GM23338 (cell line): ENCODE results near the gene NCOA1. TPM values are rescaled to one million over a fixed set of nuclear protein-coding genes. Genes with fewer than 3 reads are reported as not detected.

Source experiments
- ATAC-seq: fragments of 200-7000 bp; cut with Tn5 transposase; 3 replicates; pipeline ENCODE4 v1.9.1; 2020
- DNase-seq: peaks from one replicate; pipeline ENCODE4 v3.0.0-alpha.2; 2015; ENCODE audit warnings: low spot score
- H2AFZ ChIP-seq: fragments of 200-600 bp; sonication (generic); 2 replicates; pipeline ENCODE4 v1.8.0; 2016; ENCODE audit warnings: antibody characterized with exemption, mild to moderate bottlenecking, moderate library complexity
- H3F3A ChIP-seq: fragments of 200-600 bp; sonication (generic); replicated peaks from 2 replicates; pipeline ENCODE4 v1.8.0; 2017; ENCODE audit warnings: antibody characterized with exemption, mixed run types, low read depth
- H3K27ac ChIP-seq: fragments of 200-600 bp; sonication (generic); 2 replicates; pipeline ENCODE4 v1.6.1; 2016; ENCODE audit warnings: low read depth
- H3K27me3 ChIP-seq: fragments of 200-600 bp; sonication (generic); 2 replicates; pipeline ENCODE4 v1.8.0; 2016; ENCODE audit warnings: mild to moderate bottlenecking, mixed run types, moderate library complexity; ENCODE audit not compliant: insufficient read depth
- H3K36me3 ChIP-seq: fragments of 200-600 bp; sonication (generic); 2 replicates; pipeline ENCODE4 v1.8.0; 2016; ENCODE audit warnings: mild to moderate bottlenecking; ENCODE audit not compliant: insufficient read depth
- H3K4me1 ChIP-seq: fragments of 200-600 bp; sonication (generic); 2 replicates; pipeline ENCODE4 v1.8.0; 2016; ENCODE audit warnings: mild to moderate bottlenecking, moderate library complexity; ENCODE audit not compliant: insufficient read depth
- H3K4me2 ChIP-seq: fragments of 200-600 bp; sonication (generic); 2 replicates; pipeline ENCODE4 v1.7.1; 2017; ENCODE audit warnings: mixed run types
- H3K4me3 ChIP-seq: fragments of 200-600 bp; sonication (generic); 2 replicates; pipeline ENCODE4 v1.6.1; 2016; ENCODE audit warnings: mixed run types
- H3K79me2 ChIP-seq: fragments of 200-600 bp; sonication (generic); replicated peaks from 2 replicates; pipeline ENCODE4 v1.8.0; 2017; ENCODE audit warnings: mild to moderate bottlenecking; ENCODE audit not compliant: insufficient read depth
- H3K9me2 ChIP-seq: fragments of 200-600 bp; sonication (generic); 2 replicates; pipeline ENCODE4 v1.8.0; 2017; ENCODE audit not compliant: insufficient read depth
- H4K20me1 ChIP-seq: fragments of 200-600 bp; sonication (generic); replicated peaks from 2 replicates; pipeline ENCODE4 v1.8.0; 2017; ENCODE audit warnings: mild to moderate bottlenecking; ENCODE audit not compliant: insufficient read depth
- H3K27ac Mint-ChIP-seq: 2 replicates; pipeline ENCODE4 v1.8.0; 2020; ENCODE audit warnings: inconsistent platforms, mild to moderate bottlenecking, moderate library complexity, mixed read lengths
- H3K27me3 Mint-ChIP-seq: 3 replicates; pipeline ENCODE4 v1.8.0; 2022; ENCODE audit warnings: low read depth, mild to moderate bottlenecking, moderate library complexity, mixed read lengths, inconsistent platforms; ENCODE audit not compliant: insufficient read depth, poor library complexity
- H3K36me3 Mint-ChIP-seq: 3 replicates; pipeline ENCODE4 v1.8.0; 2021; ENCODE audit warnings: low read depth, mild to moderate bottlenecking, inconsistent platforms, moderate library complexity, mixed read lengths
- H3K4me1 Mint-ChIP-seq: 3 replicates; pipeline ENCODE4 v1.8.0; 2020; ENCODE audit warnings: mild to moderate bottlenecking, inconsistent platforms, mixed read lengths
- H3K4me3 Mint-ChIP-seq: 3 replicates; pipeline ENCODE4 v1.8.0; 2021; ENCODE audit warnings: moderate library complexity, mild to moderate bottlenecking, inconsistent platforms, mixed read lengths
- H3K9me3 Mint-ChIP-seq: 3 replicates; pipeline ENCODE4 v1.8.0; 2020; ENCODE audit warnings: moderate library complexity, mild to moderate bottlenecking, inconsistent platforms, mixed read lengths
- CREB1 ChIP-seq: fragments of 250-450 bp; sonication (Bioruptor Pico); IDR thresholded peaks from 2 replicates; pipeline ENCODE4 v1.5.0; 2020; ENCODE audit warnings: low read depth, mild to moderate bottlenecking, moderate library complexity
- EZH2 ChIP-seq: fragments of 200-600 bp; sonication (generic); IDR thresholded peaks from one replicate; pipeline ENCODE4 v1.8.0; 2017; ENCODE audit warnings: antibody characterized with exemption, mild to moderate bottlenecking, low read depth; ENCODE audit not compliant: unreplicated experiment
- EZH2phosphoT487 ChIP-seq: fragments of 200-600 bp; sonication (generic); IDR thresholded peaks from one replicate; pipeline ENCODE4 v1.8.1; 2018; ENCODE audit warnings: antibody characterized with exemption; ENCODE audit not compliant: unreplicated experiment
- JUNB ChIP-seq: IDR thresholded peaks from one replicate; pipeline ENCODE4 v1.6.1; 2016; ENCODE audit warnings: antibody characterized with exemption; ENCODE audit not compliant: unreplicated experiment
- NANOG ChIP-seq: IDR thresholded peaks from 2 replicates; pipeline ENCODE4 v1.6.1; 2016; ENCODE audit warnings: antibody characterized with exemption, borderline replicate concordance
- POLR2AphosphoS5 ChIP-seq: IDR thresholded peaks from 2 replicates; pipeline ENCODE4 v1.6.1; 2016; ENCODE audit warnings: antibody characterized with exemption, low read depth
- STAT1 ChIP-seq: IDR thresholded peaks from one replicate; pipeline ENCODE4 v1.6.1; 2016; ENCODE audit warnings: antibody characterized with exemption; ENCODE audit not compliant: unreplicated experiment
- ZNF114 ChIP-seq: fragments of 250-450 bp; sonication (Bioruptor Pico); IDR thresholded peaks from 2 replicates; pipeline ENCODE4 v1.5.0; 2020; ENCODE audit warnings: mild to moderate bottlenecking, moderate library complexity
- ZNF462 ChIP-seq: fragments of 250-450 bp; sonication (Bioruptor Pico); IDR thresholded peaks from 2 replicates; pipeline ENCODE4 v1.5.0; 2020; ENCODE audit warnings: mild to moderate bottlenecking, moderate library complexity
- polyA plus RNA-seq: library from polyadenylated mRNA; unstranded; fragments of >200 nt; fragmentation: Nextera tagmentation; extraction: Ambion mirVana; gene quantifications from 2 replicates; pipeline ENCODE4 v1.2.1, GENCODE V29; 2016
- total RNA-seq: library from RNA; depleted of rRNA; stranded (reverse); fragments of >200 nt; shearing (Covaris generic); gene quantifications from 2 replicates; pipeline ENCODE4 v1.2.3, GENCODE V29; 2014
- TF ChIP-seq, protein P1 (sequence below): IDR thresholded peaks from one replicate; pipeline ENCODE4 v1.6.1; 2018; ENCODE audit warnings: antibody characterized with exemption; ENCODE audit not compliant: unreplicated experiment
- TF ChIP-seq, protein P2 (sequence below), 2 experiments: fragments of 200-600 bp in 1 of 2; sonication (generic) in 1 of 2; conservative IDR thresholded peaks; 2 replicates each; pipeline versions ENCODE4 v1.5.1 to v1.6.1; 2016 to 2017; ENCODE audit warnings: antibody characterized with exemption in 2 of 2, low read depth in 2 of 2, mild to moderate bottlenecking in 2 of 2, moderate library complexity in 1 of 2

Gene NCOA1
- total and polyA plus RNA-seq, 2 experiments from 2014 or later: 7.1 to 15.1 TPM

- peaks cover 25% of the 10 kb centered on the region for H3K27me3 Mint-ChIP-seq
- H3K27me3 ChIP-seq: no peaks in the 10 kb centered on the region
- ATAC-seq (no peak), DNase-seq (no peak)
- 0 out of 2 replicates have a peak, but pooled peaks cover 10% of the 10 kb centered on the region for H3K79me2 ChIP-seq
- peaks cover 29% of the 10 kb centered on the region; the same call in 1 of the 2 replicates for H3K36me3 ChIP-seq
- H3K4me1 Mint-ChIP-seq: peaks cover 29% of the 10 kb centered on the region
- no peak overlapping the region for H3K4me2 ChIP-seq
- H3K4me3 ChIP-seq: no peak overlapping the region
- H3K36me3 Mint-ChIP-seq: peaks cover 95% of the 10 kb centered on the region
- H3K9me2 ChIP-seq: no peaks in the 10 kb centered on the region; the same call in 1 of the 2 replicates
- TF ChIP-seq ZNF462 (CRISPR knock-in tag) (no peak), EZH2 (no peak), EZH2phosphoT487 (no peak), CREB1 (CRISPR knock-in tag) (no peak), POLR2AphosphoS5 (no peak; the same call in 1 of the 2 replicates), NANOG (no peak), STAT1 (no peak), ZNF114 (CRISPR knock-in tag) (no peak), JUNB (no peak)
- TF ChIP-seq, protein P1, sequence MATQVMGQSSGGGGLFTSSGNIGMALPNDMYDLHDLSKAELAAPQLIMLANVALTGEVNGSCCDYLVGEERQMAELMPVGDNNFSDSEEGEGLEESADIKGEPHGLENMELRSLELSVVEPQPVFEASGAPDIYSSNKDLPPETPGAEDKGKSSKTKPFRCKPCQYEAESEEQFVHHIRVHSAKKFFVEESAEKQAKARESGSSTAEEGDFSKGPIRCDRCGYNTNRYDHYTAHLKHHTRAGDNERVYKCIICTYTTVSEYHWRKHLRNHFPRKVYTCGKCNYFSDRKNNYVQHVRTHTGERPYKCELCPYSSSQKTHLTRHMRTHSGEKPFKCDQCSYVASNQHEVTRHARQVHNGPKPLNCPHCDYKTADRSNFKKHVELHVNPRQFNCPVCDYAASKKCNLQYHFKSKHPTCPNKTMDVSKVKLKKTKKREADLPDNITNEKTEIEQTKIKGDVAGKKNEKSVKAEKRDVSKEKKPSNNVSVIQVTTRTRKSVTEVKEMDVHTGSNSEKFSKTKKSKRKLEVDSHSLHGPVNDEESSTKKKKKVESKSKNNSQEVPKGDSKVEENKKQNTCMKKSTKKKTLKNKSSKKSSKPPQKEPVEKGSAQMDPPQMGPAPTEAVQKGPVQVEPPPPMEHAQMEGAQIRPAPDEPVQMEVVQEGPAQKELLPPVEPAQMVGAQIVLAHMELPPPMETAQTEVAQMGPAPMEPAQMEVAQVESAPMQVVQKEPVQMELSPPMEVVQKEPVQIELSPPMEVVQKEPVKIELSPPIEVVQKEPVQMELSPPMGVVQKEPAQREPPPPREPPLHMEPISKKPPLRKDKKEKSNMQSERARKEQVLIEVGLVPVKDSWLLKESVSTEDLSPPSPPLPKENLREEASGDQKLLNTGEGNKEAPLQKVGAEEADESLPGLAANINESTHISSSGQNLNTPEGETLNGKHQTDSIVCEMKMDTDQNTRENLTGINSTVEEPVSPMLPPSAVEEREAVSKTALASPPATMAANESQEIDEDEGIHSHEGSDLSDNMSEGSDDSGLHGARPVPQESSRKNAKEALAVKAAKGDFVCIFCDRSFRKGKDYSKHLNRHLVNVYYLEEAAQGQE: no peak
- TF ChIP-seq, protein P2, sequence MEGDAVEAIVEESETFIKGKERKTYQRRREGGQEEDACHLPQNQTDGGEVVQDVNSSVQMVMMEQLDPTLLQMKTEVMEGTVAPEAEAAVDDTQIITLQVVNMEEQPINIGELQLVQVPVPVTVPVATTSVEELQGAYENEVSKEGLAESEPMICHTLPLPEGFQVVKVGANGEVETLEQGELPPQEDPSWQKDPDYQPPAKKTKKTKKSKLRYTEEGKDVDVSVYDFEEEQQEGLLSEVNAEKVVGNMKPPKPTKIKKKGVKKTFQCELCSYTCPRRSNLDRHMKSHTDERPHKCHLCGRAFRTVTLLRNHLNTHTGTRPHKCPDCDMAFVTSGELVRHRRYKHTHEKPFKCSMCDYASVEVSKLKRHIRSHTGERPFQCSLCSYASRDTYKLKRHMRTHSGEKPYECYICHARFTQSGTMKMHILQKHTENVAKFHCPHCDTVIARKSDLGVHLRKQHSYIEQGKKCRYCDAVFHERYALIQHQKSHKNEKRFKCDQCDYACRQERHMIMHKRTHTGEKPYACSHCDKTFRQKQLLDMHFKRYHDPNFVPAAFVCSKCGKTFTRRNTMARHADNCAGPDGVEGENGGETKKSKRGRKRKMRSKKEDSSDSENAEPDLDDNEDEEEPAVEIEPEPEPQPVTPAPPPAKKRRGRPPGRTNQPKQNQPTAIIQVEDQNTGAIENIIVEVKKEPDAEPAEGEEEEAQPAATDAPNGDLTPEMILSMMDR (conservative IDR thresholded peaks at IDR 0.05; ENCODE audit: low read depth in 2 of 2): no peak
- peak overlapping the region; percentile 32; the same call in 1 of the 2 replicates for H3K27ac ChIP-seq
- peaks cover 6% of the 10 kb centered on the region for H4K20me1 ChIP-seq
- H3F3A ChIP-seq: peaks cover 16% of the 10 kb centered on the region; the same call in 1 of the 2 replicates
- H3K4me3 Mint-ChIP-seq: no peak overlapping the region
- peak overlapping the region; percentile 67; the same call in 1 of the 2 replicates for H3K27ac Mint-ChIP-seq
- H2AFZ ChIP-seq: no peak overlapping the region
- H3K4me1 ChIP-seq: peaks cover 22% of the 10 kb centered on the region
- H3K9me3 Mint-ChIP-seq: no peaks in the 10 kb centered on the region
Observed at GRCh38 chr2:24819442-24820174, 328.6 kb downstream of the NCOA1 start.
